Fibroblast of villous mesenchyme (primary cell): ENCODE measurements around the gene EEF1AKMT1. TPM values are rescaled to one million over a fixed set of nuclear protein-coding genes. Genes with fewer than 3 reads are reported as not detected.

Experiments used
- DNase-seq: peaks from one replicate; pipeline ENCODE4 v3.0.0-alpha.2; 2010; ENCODE audit warnings: low read depth
- H3K4me3 ChIP-seq: 2 replicates; pipeline ENCODE4 v1.5.1; 2011; ENCODE audit warnings: low read depth, mild to moderate bottlenecking, low read length
- CTCF ChIP-seq: IDR thresholded peaks from 2 replicates; pipeline ENCODE4 v1.5.1; 2012; ENCODE audit warnings: low read depth, mild to moderate bottlenecking, low read length; ENCODE audit not compliant: insufficient read depth
- total RNA-seq: library from RNA; depleted of rRNA; stranded (reverse); fragments of >200 nt; gene quantifications from 2 replicates; pipeline ENCODE4 v1.2.3, GENCODE V29; 2012

EEF1AKMT1 gene
- total RNA-seq, 1 donor, result 16.4 TPM

GRCh38 chr13:20812890-20813289, 39.1 kb upstream of the EEF1AKMT1 start:
- no peak overlapping the region for H3K4me3 ChIP-seq
- no peak for DNase-seq
- no peak for TF ChIP-seq CTCF

GRCh38 chr13:20810808-20811207, 37.0 kb upstream of the EEF1AKMT1 start:
- no peak for DNase-seq
- H3K4me3 ChIP-seq, result no peak overlapping the region
- TF ChIP-seq CTCF, result no peak

- no peak for TF ChIP-seq CTCF
These were observed 35.1 kb upstream of the EEF1AKMT1 start for GRCh38 chr13:20808874-20809273.

GRCh38 chr13:20803180-20803965, 29.6 kb upstream of the EEF1AKMT1 start:
- DNase-seq, result no peak
- TF ChIP-seq CTCF, result no peak
- H3K4me3 ChIP-seq, result no peak overlapping the region

More at GRCh38 chr13:20808874-20809273, 35.1 kb upstream of the EEF1AKMT1 start:
- DNase-seq, result no peak
- H3K4me3 ChIP-seq, result no peak overlapping the region

- H3K4me3 ChIP-seq, result no peak overlapping the region
- no peak for DNase-seq
- no peak for TF ChIP-seq CTCF
These were observed 27.9 kb upstream of the EEF1AKMT1 start for GRCh38 chr13:20801707-20802106.

- TF ChIP-seq CTCF, result no peak
- DNase-seq, result peak; percentile 14
- H3K4me3 ChIP-seq, result no peak overlapping the region
These were observed 26.1 kb upstream of the EEF1AKMT1 start for GRCh38 chr13:20799726-20800416.

- H3K4me3 ChIP-seq, result no peak overlapping the region
- TF ChIP-seq CTCF, result no peak
- no peak for DNase-seq
These were observed 24.3 kb upstream of the EEF1AKMT1 start for GRCh38 chr13:20798027-20798426.
